ENCODE measurements around the gene KIF20B.

- TF ChIP-seq POLR2A (IDR thresholded peaks at IDR 0.05) (no peak), CTCF (IDR thresholded peaks at IDR 0.05) (no peak)
Measured at GRCh38 chr10:89710753-89711152, 9.4 kb downstream of the KIF20B start.
